ENCODE measurements around the gene SEMA3E.

The SEMA3E gene

DNA sequence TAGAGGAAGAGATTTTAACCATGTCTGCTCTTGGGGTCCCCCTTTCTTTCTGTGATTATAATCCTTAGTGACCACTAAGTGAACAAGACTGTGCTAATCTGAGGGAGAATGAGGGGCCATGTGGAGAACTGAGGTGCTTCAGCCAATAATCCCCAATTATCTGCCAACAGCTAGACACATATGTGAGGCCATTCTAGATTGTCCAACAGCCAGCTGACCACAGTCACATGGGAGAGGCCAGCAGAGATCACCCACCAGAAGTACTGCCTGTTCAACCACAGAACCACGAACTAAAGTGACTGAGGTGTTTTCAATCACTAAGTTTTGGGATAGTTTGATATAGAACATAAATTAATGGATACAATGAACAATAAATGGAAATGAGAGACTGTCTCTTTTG lies 74.3 kb downstream of the SEMA3E start (continued):
- TF ChIP-seq ZNF837 (tag by site-specific recombination; IDR thresholded peaks at IDR 0.05), result no peak
- TF ChIP-seq HOXC10 (CRISPR knock-in tag; IDR thresholded peaks at IDR 0.05), result no peak
- TF ChIP-seq ZNF16 (tag by site-specific recombination; IDR thresholded peaks at IDR 0.05; ENCODE audit: low read depth), result no peak

DNA sequence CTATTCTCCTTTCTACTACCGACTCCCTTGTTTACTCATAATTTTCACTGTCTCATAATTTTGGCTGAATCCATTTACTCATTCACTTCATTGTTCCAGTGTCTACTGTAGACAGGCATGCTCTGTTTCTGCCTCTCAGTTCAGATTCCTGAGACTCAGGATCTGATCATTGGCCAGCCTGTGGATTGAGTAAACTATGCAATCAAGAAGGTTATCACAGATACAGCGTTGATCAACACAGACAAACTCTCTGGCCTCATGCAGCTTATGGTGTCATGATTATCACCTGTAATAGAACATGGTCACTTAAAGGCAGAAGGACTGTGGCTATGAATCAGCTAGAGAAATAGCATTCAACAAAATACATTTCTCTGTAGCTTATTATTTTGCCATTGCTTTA lies 86.0 kb downstream of the SEMA3E start:
- CTCF ChIA-PET, result interaction anchor here (0.6 kb wide), 1 partner anchor 212 kb away, joined by 3 read pairs; no protein-coding TSS in a partner anchor

DNA sequence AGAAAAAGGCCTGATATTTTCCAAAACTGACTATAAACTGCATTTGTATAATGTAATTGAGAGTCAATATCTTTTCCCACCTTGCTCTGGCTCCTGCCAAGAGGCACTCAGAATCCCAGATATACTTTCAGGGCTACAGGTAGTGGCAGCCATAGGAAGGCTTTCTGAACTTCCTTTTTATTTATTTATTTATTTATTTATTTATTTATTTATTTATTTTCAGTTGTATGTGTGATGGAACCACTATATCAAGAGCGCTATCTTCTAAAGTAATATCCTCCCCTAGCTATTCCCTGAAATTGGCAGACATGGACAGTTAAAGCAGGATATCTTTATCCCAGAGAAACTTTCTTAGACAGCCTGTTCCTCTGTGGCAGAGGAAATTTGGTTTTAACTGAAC lies 86.7 kb downstream of the SEMA3E start:
- Histone ChIP-seq H3K36me3 (ENCODE audit: control insufficient read depth in 2 of 2, insufficient read depth in 1 of 2, low read length in 2 of 2) (no peaks in the 10 kb centered on the region), H3K9me3 (ENCODE audit: control insufficient read depth, insufficient read depth, low read depth, low read length) (no peaks in the 10 kb centered on the region), H3K4me1 (ENCODE audit: control insufficient read depth, insufficient read depth, low read length) (no peaks in the 10 kb centered on the region), H3K4me3 (ENCODE audit: low read depth, low read length) (no peak overlapping the region), H3K27ac (ENCODE audit: extremely low read depth, low read depth, low read length) (no peak overlapping the region)
- ChIA-PET POLR2A (no interaction called here), CTCF (no interaction called here)
- 0 out of 2 replicates have a peak, but pooled peaks have one; percentile 9 for TF ChIP-seq ZNF560 (tag by site-specific recombination; IDR thresholded peaks at IDR 0.05; ENCODE audit: borderline replicate concordance)
- peak; percentile 54; the same call in 1 of the 2 replicates for TF ChIP-seq ZNF140 (tag by site-specific recombination; IDR thresholded peaks at IDR 0.05)
- TF ChIP-seq ZNF654 (tag by site-specific recombination; IDR thresholded peaks at IDR 0.05; ENCODE audit: low read depth), result peak; percentile 35
- no peak for TF ChIP-seq ZNF521 (tag by site-specific recombination; IDR thresholded peaks at IDR 0.05)
- TF ChIP-seq ZNF169 (tag by site-specific recombination; IDR thresholded peaks at IDR 0.05), result no peak
- TF ChIP-seq ZNF24 (tag by site-specific recombination; IDR thresholded peaks at IDR 0.05), result no peak
- TF ChIP-seq, protein P1, sequence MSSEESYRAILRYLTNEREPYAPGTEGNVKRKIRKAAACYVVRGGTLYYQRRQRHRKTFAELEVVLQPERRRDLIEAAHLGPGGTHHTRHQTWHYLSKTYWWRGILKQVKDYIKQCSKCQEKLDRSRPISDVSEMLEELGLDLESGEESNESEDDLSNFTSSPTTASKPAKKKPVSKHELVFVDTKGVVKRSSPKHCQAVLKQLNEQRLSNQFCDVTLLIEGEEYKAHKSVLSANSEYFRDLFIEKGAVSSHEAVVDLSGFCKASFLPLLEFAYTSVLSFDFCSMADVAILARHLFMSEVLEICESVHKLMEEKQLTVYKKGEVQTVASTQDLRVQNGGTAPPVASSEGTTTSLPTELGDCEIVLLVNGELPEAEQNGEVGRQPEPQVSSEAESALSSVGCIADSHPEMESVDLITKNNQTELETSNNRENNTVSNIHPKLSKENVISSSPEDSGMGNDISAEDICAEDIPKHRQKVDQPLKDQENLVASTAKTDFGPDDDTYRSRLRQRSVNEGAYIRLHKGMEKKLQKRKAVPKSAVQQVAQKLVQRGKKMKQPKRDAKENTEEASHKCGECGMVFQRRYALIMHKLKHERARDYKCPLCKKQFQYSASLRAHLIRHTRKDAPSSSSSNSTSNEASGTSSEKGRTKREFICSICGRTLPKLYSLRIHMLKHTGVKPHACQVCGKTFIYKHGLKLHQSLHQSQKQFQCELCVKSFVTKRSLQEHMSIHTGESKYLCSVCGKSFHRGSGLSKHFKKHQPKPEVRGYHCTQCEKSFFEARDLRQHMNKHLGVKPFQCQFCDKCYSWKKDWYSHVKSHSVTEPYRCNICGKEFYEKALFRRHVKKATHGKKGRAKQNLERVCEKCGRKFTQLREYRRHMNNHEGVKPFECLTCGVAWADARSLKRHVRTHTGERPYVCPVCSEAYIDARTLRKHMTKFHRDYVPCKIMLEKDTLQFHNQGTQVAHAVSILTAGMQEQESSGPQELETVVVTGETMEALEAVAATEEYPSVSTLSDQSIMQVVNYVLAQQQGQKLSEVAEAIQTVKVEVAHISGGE (tag by site-specific recombination; conservative IDR thresholded peaks at IDR 0.05; ENCODE audit: low read depth), result peak; percentile 64

More for the DNA sequence above, 86.0 kb downstream of the SEMA3E start:
- no peak overlapping the region for H3K4me3 ChIP-seq (ENCODE audit: low read depth, low read length)
- no peaks in the 10 kb centered on the region for H3K9me3 ChIP-seq (ENCODE audit: control insufficient read depth, insufficient read depth, low read depth, low read length)
- H3K4me1 ChIP-seq (ENCODE audit: control insufficient read depth, insufficient read depth, low read length), result no peaks in the 10 kb centered on the region
- no peaks in the 10 kb centered on the region for H3K36me3 ChIP-seq (ENCODE audit: control insufficient read depth in 2 of 2, insufficient read depth in 1 of 2, low read length in 2 of 2)
- no peak overlapping the region for H3K27ac ChIP-seq (ENCODE audit: extremely low read depth, low read depth, low read length)
- POLR2A ChIA-PET, result no interaction called here
- no peak for TF ChIP-seq ZBTB48 (tag by site-specific recombination; IDR thresholded peaks at IDR 0.05)
- TF ChIP-seq REPIN1 (tag by site-specific recombination; IDR thresholded peaks at IDR 0.05; ENCODE audit: low read depth), result no peak
- TF ChIP-seq ZFP41 (tag by site-specific recombination; IDR thresholded peaks at IDR 0.05; ENCODE audit: borderline replicate concordance), result no peak
- TF ChIP-seq BCL11A (tag by site-specific recombination; IDR thresholded peaks at IDR 0.05; ENCODE audit: low read depth), result no peak
- TF ChIP-seq KLF7 (tag by site-specific recombination; IDR thresholded peaks at IDR 0.05; ENCODE audit: borderline replicate concordance), result no peak
- TF ChIP-seq ZNF561 (tag by site-specific recombination; IDR thresholded peaks at IDR 0.05; ENCODE audit: borderline replicate concordance), result no peak
- TF ChIP-seq, protein P2, sequence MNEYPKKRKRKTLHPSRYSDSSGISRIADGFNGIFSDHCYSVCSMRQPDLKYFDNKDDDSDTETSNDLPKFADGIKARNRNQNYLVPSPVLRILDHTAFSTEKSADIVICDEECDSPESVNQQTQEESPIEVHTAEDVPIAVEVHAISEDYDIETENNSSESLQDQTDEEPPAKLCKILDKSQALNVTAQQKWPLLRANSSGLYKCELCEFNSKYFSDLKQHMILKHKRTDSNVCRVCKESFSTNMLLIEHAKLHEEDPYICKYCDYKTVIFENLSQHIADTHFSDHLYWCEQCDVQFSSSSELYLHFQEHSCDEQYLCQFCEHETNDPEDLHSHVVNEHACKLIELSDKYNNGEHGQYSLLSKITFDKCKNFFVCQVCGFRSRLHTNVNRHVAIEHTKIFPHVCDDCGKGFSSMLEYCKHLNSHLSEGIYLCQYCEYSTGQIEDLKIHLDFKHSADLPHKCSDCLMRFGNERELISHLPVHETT (tag by site-specific recombination; IDR thresholded peaks at IDR 0.05), result no peak
- TF ChIP-seq ZNF350 (tag by site-specific recombination; IDR thresholded peaks at IDR 0.05), result no peak
- TF ChIP-seq ZNF146 (tag by site-specific recombination; IDR thresholded peaks at IDR 0.05), result no peak
- TF ChIP-seq, protein P3, sequence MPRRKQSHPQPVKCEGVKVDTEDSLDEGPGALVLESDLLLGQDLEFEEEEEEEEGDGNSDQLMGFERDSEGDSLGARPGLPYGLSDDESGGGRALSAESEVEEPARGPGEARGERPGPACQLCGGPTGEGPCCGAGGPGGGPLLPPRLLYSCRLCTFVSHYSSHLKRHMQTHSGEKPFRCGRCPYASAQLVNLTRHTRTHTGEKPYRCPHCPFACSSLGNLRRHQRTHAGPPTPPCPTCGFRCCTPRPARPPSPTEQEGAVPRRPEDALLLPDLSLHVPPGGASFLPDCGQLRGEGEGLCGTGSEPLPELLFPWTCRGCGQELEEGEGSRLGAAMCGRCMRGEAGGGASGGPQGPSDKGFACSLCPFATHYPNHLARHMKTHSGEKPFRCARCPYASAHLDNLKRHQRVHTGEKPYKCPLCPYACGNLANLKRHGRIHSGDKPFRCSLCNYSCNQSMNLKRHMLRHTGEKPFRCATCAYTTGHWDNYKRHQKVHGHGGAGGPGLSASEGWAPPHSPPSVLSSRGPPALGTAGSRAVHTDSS (tag by site-specific recombination; IDR thresholded peaks at IDR 0.05), result no peak
- no peak for TF ChIP-seq ZNF747 (tag by site-specific recombination; IDR thresholded peaks at IDR 0.05)
- no peak for TF ChIP-seq GLI4 (tag by site-specific recombination; IDR thresholded peaks at IDR 0.05)
- TF ChIP-seq, protein P4, sequence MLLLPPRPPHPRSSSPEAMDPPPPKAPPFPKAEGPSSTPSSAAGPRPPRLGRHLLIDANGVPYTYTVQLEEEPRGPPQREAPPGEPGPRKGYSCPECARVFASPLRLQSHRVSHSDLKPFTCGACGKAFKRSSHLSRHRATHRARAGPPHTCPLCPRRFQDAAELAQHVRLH (tag by site-specific recombination; IDR thresholded peaks at IDR 0.05), result no peak
- TF ChIP-seq, protein P5, sequence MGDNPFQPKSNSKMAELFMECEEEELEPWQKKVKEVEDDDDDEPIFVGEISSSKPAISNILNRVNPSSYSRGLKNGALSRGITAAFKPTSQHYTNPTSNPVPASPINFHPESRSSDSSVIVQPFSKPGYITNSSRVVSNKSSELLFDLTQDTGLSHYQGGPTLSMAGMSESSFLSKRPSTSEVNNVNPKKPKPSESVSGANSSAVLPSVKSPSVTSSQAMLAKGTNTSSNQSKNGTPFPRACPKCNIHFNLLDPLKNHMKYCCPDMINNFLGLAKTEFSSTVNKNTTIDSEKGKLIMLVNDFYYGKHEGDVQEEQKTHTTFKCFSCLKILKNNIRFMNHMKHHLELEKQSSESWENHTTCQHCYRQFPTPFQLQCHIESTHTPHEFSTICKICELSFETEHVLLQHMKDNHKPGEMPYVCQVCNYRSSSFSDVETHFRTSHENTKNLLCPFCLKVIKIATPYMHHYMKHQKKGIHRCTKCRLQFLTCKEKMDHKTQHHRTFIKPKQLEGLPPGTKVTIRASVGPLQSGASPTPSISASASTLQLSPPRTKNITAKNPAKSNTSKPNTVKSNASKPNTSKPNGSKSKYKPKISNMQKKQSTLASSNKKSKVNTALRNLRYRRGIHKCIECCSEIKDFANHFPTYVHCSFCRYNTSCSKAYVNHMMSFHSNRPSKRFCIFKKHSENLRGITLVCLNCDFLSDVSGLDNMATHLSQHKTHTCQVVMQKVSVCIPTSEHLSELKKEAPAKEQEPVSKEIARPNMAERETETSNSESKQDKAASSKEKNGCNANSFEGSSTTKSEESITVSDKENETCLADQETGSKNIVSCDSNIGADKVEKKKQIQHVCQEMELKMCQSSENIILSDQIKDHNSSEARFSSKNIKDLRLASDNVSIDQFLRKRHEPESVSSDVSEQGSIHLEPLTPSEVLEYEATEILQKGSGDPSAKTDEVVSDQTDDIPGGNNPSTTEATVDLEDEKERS (tag by site-specific recombination; IDR thresholded peaks at IDR 0.05), result no peak
- TF ChIP-seq, protein P6, sequence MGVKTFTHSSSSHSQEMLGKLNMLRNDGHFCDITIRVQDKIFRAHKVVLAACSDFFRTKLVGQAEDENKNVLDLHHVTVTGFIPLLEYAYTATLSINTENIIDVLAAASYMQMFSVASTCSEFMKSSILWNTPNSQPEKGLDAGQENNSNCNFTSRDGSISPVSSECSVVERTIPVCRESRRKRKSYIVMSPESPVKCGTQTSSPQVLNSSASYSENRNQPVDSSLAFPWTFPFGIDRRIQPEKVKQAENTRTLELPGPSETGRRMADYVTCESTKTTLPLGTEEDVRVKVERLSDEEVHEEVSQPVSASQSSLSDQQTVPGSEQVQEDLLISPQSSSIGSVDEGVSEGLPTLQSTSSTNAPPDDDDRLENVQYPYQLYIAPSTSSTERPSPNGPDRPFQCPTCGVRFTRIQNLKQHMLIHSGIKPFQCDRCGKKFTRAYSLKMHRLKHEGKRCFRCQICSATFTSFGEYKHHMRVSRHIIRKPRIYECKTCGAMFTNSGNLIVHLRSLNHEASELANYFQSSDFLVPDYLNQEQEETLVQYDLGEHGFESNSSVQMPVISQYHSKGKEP (tag by site-specific recombination; IDR thresholded peaks at IDR 0.05), result no peak
- no peak for TF ChIP-seq ZNF354C (tag by site-specific recombination; IDR thresholded peaks at IDR 0.05; ENCODE audit: borderline replicate concordance, low read depth)
- no peak for TF ChIP-seq ZSCAN16 (tag by site-specific recombination; IDR thresholded peaks at IDR 0.05)
